ENCODE data around the gene RCSD1.

DNA sequence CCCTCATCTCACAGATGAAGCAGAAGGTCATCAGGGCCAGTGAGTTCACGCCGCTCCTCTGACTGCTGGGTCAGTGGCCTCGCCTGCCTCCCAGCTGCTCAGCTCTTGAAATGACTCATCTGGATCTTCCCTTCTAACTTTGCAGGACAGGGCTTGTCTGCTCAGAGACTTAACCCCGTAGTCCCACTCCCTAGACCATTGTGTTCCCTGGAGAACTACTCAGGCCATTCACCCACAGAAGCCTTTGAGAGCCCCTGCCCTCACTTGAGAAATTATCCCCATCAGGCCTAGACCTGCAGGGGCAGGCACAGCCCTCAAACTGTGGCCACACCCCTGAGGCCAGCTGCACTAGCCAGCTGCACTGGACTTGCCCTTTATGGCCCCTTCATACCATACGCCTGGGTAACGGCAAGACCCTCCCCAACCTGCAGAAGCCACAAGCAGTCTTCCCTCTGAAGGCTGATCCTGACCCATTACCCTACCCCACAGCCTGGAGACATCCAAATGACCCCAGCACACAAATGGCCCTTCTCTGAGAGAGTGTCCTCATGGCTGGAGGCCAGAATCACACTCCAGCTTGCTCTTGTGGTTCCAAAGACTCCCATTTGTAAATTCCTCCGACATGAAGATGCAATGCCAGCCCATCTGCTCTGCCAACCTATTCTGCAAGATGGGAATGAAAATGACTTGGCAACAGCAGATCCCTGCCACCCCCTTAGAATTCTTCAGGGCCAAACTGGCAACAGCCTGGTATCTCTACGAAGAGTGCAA lies 33.2 kb downstream of the RCSD1 start:
- TF ChIP-seq, protein P1, sequence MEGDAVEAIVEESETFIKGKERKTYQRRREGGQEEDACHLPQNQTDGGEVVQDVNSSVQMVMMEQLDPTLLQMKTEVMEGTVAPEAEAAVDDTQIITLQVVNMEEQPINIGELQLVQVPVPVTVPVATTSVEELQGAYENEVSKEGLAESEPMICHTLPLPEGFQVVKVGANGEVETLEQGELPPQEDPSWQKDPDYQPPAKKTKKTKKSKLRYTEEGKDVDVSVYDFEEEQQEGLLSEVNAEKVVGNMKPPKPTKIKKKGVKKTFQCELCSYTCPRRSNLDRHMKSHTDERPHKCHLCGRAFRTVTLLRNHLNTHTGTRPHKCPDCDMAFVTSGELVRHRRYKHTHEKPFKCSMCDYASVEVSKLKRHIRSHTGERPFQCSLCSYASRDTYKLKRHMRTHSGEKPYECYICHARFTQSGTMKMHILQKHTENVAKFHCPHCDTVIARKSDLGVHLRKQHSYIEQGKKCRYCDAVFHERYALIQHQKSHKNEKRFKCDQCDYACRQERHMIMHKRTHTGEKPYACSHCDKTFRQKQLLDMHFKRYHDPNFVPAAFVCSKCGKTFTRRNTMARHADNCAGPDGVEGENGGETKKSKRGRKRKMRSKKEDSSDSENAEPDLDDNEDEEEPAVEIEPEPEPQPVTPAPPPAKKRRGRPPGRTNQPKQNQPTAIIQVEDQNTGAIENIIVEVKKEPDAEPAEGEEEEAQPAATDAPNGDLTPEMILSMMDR (IDR thresholded peaks at IDR 0.05; ENCODE audit: insufficient read depth, low read length, poor library complexity, severe bottlenecking): no peak
- TF ChIP-seq EZH2phosphoT487 (conservative IDR thresholded peaks at IDR 0.05; ENCODE audit: low read length): no peak
